Measurements from ENCODE around the gene ABTB1.

The ABTB1 gene

DNA sequence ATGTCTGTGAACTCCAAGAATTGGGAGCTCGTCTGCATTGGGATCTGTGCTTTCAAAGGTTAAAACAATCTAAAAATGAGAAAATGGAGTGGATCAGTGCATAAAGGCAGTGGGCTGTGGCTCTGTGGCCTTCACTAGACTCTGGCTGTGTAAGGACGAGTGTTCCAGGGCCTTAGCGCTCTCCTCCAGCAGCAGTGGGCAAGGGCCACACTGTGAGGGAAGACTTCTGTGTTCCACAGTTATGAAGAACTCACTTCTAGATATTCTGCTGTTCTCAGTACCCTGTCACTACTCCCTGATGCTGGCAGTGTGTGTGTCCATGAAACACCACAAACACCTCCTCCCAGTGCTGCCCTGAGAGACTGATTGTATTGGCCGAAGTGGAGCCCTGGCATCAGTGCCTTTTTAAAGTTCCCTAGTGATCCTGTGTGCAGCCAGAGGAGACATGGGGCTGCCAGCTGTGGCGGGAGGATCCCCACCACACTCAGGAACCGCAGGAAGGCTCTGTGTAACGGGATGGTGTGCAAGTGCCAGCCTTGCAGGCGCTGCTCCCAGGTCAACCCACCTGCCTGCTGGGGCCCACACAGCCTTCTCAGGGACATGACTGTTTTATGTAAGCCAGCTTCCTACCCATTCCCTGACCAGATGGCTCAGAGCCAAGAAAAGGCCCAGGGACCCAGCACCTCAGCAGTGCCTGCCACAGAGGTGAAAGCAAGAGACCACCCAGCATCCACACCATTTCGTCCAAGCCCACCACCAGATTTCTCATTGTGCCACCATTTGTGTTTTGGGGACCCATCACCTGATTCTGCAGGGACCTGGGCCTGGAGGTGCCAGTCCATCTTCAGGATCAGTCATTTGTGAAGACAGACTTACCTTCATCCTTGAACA, 40.4 kb downstream of the ABTB1 start:
- H3K9me2 ChIP-seq (ENCODE audit: low read depth, low read length), result no peaks in the 10 kb centered on the region
- no peaks in the 10 kb centered on the region for H3K4me1 ChIP-seq (ENCODE audit: insufficient read depth, low read length, severe bottlenecking)
- H2AFZ ChIP-seq (ENCODE audit: low read length), result no peak overlapping the region
- no peak overlapping the region for H3K4me3 ChIP-seq (ENCODE audit: low read depth, low read length, poor library complexity, severe bottlenecking)
- H3F3A ChIP-seq (ENCODE audit: insufficient read depth, low read length), result no peaks in the 10 kb centered on the region
- TF ChIP-seq, protein P1, sequence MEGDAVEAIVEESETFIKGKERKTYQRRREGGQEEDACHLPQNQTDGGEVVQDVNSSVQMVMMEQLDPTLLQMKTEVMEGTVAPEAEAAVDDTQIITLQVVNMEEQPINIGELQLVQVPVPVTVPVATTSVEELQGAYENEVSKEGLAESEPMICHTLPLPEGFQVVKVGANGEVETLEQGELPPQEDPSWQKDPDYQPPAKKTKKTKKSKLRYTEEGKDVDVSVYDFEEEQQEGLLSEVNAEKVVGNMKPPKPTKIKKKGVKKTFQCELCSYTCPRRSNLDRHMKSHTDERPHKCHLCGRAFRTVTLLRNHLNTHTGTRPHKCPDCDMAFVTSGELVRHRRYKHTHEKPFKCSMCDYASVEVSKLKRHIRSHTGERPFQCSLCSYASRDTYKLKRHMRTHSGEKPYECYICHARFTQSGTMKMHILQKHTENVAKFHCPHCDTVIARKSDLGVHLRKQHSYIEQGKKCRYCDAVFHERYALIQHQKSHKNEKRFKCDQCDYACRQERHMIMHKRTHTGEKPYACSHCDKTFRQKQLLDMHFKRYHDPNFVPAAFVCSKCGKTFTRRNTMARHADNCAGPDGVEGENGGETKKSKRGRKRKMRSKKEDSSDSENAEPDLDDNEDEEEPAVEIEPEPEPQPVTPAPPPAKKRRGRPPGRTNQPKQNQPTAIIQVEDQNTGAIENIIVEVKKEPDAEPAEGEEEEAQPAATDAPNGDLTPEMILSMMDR (IDR thresholded peaks at IDR 0.05; ENCODE audit: low read length), result no peak
- TF ChIP-seq EZH2 (IDR thresholded peaks at IDR 0.05; ENCODE audit: borderline replicate concordance, low read length), result no peak
- H3K27ac ChIP-seq (ENCODE audit: low read depth, low read length, poor library complexity, severe bottlenecking), result no peak overlapping the region
- no peaks in the 10 kb centered on the region for H3K79me2 ChIP-seq (ENCODE audit: insufficient read depth, low read length)
- no peaks in the 10 kb centered on the region for H3K27me3 ChIP-seq (ENCODE audit: insufficient read depth, low read length)
- no peaks in the 10 kb centered on the region for H3K36me3 ChIP-seq (ENCODE audit: insufficient read depth, low read length)
- H4K20me1 ChIP-seq (ENCODE audit: insufficient read depth, low read length), result no peaks in the 10 kb centered on the region
- H3K4me2 ChIP-seq (ENCODE audit: low read length), result no peak overlapping the region
- no peak overlapping the region for H3K9ac ChIP-seq (ENCODE audit: low read length)
- H3K9me3 ChIP-seq (ENCODE audit: low read length), result no peaks in the 10 kb centered on the region

DNA sequence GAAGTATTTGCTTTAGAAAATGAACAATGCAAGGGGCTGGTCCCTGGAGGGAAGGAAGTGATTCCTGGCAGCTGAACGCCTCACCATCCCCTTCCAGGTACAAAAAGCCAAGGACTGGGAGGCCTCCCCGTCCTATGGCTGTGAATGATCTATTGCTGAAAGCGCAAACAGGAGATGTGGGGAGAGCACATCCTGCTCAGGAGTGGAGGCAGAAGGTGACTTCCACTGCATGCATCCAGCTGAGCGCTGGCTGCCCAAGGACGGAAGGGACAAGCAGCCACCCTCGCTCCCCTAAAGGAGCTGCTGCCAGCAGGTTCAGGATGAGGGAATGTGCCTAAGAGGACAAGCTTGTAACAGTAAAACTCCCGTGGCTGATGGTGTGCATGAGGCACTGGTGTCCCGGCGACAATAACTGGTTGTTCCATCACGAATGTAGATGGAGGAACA, 41.4 kb downstream of the ABTB1 start:
- Histone ChIP-seq H3K4me1 (ENCODE audit: insufficient read depth, low read length, severe bottlenecking) (no peaks in the 10 kb centered on the region), H3K79me2 (ENCODE audit: insufficient read depth, low read length) (no peaks in the 10 kb centered on the region), H3K4me3 (ENCODE audit: low read depth, low read length, poor library complexity, severe bottlenecking) (no peak overlapping the region), H3K4me2 (ENCODE audit: low read length) (no peak overlapping the region), H3K9ac (ENCODE audit: low read length) (no peak overlapping the region), H2AFZ (ENCODE audit: low read length) (no peak overlapping the region), H3K36me3 (ENCODE audit: insufficient read depth, low read length) (no peaks in the 10 kb centered on the region), H3F3A (ENCODE audit: insufficient read depth, low read length) (no peaks in the 10 kb centered on the region), H3K9me3 (ENCODE audit: low read length) (no peaks in the 10 kb centered on the region), H3K9me2 (ENCODE audit: low read depth, low read length) (no peaks in the 10 kb centered on the region), H3K27me3 (ENCODE audit: insufficient read depth, low read length) (no peaks in the 10 kb centered on the region), H3K27ac (ENCODE audit: low read depth, low read length, poor library complexity, severe bottlenecking) (no peak overlapping the region), H4K20me1 (ENCODE audit: insufficient read depth, low read length) (no peaks in the 10 kb centered on the region)
- TF ChIP-seq, protein P1 (IDR thresholded peaks at IDR 0.05; ENCODE audit: low read length), result no peak
- no peak for TF ChIP-seq EZH2 (IDR thresholded peaks at IDR 0.05; ENCODE audit: borderline replicate concordance, low read length)

DNA sequence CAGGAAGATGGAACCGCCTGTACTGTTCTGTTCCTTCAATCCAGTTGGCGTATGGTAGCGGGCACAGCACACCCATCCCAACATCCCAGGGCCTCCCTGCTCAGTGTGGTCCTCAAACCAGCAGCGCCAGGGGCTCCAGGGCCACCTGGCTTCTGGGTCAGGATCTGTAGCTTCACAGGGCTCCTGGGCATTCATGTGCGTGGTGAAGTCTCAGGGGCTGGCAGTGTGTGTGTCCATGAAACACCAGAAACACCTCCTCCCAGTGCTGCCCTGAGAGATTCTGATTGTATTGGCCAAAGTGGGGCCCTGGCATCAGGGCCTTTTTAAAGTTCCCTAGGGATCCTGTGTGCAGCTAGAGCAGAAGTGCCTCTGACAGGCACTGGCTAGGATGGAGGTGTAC, 42.1 kb downstream of the ABTB1 start:
- no peak overlapping the region for H3K4me3 ChIP-seq (ENCODE audit: low read depth, low read length, poor library complexity, severe bottlenecking)

More for the DNA sequence above, 42.1 kb downstream of the ABTB1 start:
- Histone ChIP-seq H3K27ac (ENCODE audit: low read depth, low read length, poor library complexity, severe bottlenecking) (no peak overlapping the region), H4K20me1 (ENCODE audit: insufficient read depth, low read length) (no peaks in the 10 kb centered on the region), H3K27me3 (ENCODE audit: insufficient read depth, low read length) (no peaks in the 10 kb centered on the region), H3K4me1 (ENCODE audit: insufficient read depth, low read length, severe bottlenecking) (no peaks in the 10 kb centered on the region), H3K4me2 (ENCODE audit: low read length) (no peak overlapping the region), H3F3A (ENCODE audit: insufficient read depth, low read length) (no peaks in the 10 kb centered on the region), H3K36me3 (ENCODE audit: insufficient read depth, low read length) (no peaks in the 10 kb centered on the region), H3K79me2 (ENCODE audit: insufficient read depth, low read length) (no peaks in the 10 kb centered on the region), H2AFZ (ENCODE audit: low read length) (no peak overlapping the region), H3K9me3 (ENCODE audit: low read length) (no peaks in the 10 kb centered on the region), H3K9me2 (ENCODE audit: low read depth, low read length) (no peaks in the 10 kb centered on the region), H3K9ac (ENCODE audit: low read length) (no peak overlapping the region)
- TF ChIP-seq, protein P1 (IDR thresholded peaks at IDR 0.05; ENCODE audit: low read length), result no peak
- no peak for TF ChIP-seq EZH2 (IDR thresholded peaks at IDR 0.05; ENCODE audit: borderline replicate concordance, low read length)
